ENCODE data around the gene SYNCRIP.
"Not testable (repeated sequence)": the region's sequence is repeated elsewhere in the genome, so short reads cannot be mapped to it uniquely, and the experiment has no call there.

The SYNCRIP gene

GRCh38 chr6:85670573-85670972 lies 27.9 kb upstream of the SYNCRIP start:
- peak; percentile 30 for DNase-seq (ENCODE audit: low spot score)

GRCh38 chr6:85669735-85670194 lies 27.1 kb upstream of the SYNCRIP start:
- peak; percentile 40 for DNase-seq (ENCODE audit: low spot score)

- DNase-seq (ENCODE audit: low spot score), result no peak
Measured at GRCh38 chr6:85662251-85662650, 19.6 kb upstream of the SYNCRIP start.

GRCh38 chr6:85660181-85660611 lies 17.5 kb upstream of the SYNCRIP start:
- DNase-seq (ENCODE audit: low spot score), result peak; percentile 41

- DNase-seq (ENCODE audit: low spot score), result no peak
Measured at GRCh38 chr6:85650606-85651005, 7.9 kb upstream of the SYNCRIP start.

GRCh38 chr6:85644279-85644762 lies 1.6 kb upstream of the SYNCRIP start:
- no peak for DNase-seq (ENCODE audit: low spot score)

GRCh38 chr6:85643537-85644278 lies 1.0 kb upstream of the SYNCRIP start:
- peak; percentile 76 for DNase-seq (ENCODE audit: low spot score)

GRCh38 chr6:85641897-85642773 lies 551 bp downstream of the SYNCRIP start:
- peak; percentile 52 for DNase-seq (ENCODE audit: low spot score)

GRCh38 chr6:85641522-85641896 lies 1.2 kb downstream of the SYNCRIP start:
- DNase-seq (ENCODE audit: low spot score), result no peak

GRCh38 chr6:85640821-85641220 lies 1.9 kb downstream of the SYNCRIP start:
- no peak for DNase-seq (ENCODE audit: low spot score)

- DNase-seq (ENCODE audit: low spot score), result no peak
Measured at GRCh38 chr6:85637579-85637978, 5.1 kb downstream of the SYNCRIP start.

- no peak for DNase-seq (ENCODE audit: low spot score)
Measured at GRCh38 chr6:85632164-85632942, 10.3 kb downstream of the SYNCRIP start.

- not testable (repeated sequence) for DNase-seq (ENCODE audit: low spot score)
Measured at GRCh38 chr6:85631117-85631516, 11.6 kb downstream of the SYNCRIP start.

- no peak for DNase-seq (ENCODE audit: low spot score)
Measured at GRCh38 chr6:85628353-85628752, 14.3 kb downstream of the SYNCRIP start.

- DNase-seq (ENCODE audit: low spot score), result no peak
Measured at GRCh38 chr6:85620308-85620707, 22.4 kb downstream of the SYNCRIP start.

GRCh38 chr6:85614780-85615179 lies 27.9 kb downstream of the SYNCRIP start:
- DNase-seq (ENCODE audit: low spot score), result no peak

GRCh38 chr6:85612690-85613474 lies 29.8 kb downstream of the SYNCRIP start:
- DNase-seq (ENCODE audit: low spot score), result no peak

GRCh38 chr6:85610182-85610895 lies 32.3 kb downstream of the SYNCRIP start:
- DNase-seq (ENCODE audit: low spot score), result no peak

- DNase-seq (ENCODE audit: low spot score), result no peak
Measured at GRCh38 chr6:85602100-85602499, 40.6 kb downstream of the SYNCRIP start.

- no peak for DNase-seq (ENCODE audit: low spot score)
Measured at GRCh38 chr6:85600713-85601313, 41.9 kb downstream of the SYNCRIP start.

All from cerebellar cortex (tissue), 1 donor.